Ecto neural progenitor cell (in vitro differentiated cells): ENCODE results near the gene TUBB4A.
"Not testable (repeated sequence)": the region's sequence is repeated elsewhere in the genome, so short reads cannot be mapped to it uniquely, and the experiment has no call there.

Experiments used
- DNase-seq: peaks from one replicate; pipeline ENCODE4 v3.0.0-alpha.2; 2018; ENCODE audit warnings: low spot score

The TUBB4A gene

GRCh38 chr19:6501740-6502648 lies at the start of gene TUBB4A:
Gene TUBB4A (minus strand): TSS chr19:6502309. CDS start chr19:6502212, 97 bp downstream.
- peak; percentile 60 for DNase-seq

DNA sequence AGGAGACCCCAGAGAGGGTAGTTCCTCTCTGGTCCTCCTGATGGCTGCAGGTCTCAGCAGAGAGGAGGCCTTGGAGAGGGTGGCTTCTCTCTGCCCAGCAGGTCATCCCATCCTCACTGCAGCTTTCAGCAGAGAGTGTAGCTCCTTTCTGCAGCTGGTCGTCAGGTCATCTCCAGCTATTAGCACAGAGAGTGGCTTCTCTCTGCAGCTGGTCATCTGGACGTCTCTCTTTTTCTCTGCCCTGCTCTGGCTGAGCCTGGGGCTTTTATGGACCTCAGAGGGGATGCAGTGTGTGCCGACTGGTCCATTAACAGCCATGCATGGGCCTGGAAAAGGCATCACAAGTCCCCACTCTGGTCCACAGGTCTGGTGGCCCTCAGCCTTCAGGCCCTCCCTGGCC lies 49.0 kb upstream of the TUBB4A start:
- DNase-seq = no peak

DNA sequence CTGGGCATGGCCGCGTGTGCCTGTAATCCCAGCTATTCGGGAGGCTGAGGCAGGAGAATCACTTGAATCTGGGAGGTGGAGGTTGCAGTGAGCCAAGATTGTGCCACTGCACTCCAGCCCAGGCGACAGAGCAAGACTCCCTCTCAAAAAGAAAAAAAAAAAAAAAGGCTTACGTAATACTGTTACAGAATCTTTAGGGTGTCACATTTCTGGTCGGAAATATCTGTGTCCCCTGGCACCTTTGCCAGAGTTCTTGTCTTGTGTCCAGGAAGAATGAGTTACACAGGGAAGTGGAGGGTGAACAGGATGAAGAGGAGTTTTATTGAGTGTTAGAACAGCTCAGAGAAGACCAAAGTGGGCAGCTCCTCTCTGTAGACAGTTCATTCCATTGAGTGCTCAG lies 48.6 kb upstream of the TUBB4A start:
- not testable (repeated sequence) for DNase-seq

DNA sequence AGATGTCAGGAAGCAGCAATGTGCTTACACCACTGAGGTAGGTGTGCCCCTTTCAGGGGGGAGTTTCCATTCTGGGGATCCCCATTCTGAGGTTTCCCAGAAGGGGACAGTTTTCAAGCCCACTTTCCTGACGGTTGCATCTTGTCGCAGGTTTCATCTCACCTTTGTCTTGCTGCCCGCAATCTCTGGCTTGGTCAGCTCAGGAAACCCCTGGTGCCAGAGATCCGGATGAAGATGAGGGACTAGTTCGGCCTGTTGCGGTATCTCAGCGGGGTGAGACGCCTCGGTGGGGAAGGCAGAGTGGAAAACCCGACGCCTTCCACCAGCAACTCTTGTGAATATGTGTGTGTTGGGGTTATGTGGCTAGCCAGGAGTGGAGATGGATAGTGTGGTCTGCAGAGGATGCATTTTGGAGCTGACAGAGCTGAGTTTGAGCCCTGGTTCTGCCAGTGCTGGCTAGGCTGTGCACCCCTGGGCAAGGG lies 41.8 kb upstream of the TUBB4A start:
- DNase-seq = no peak

- no peak for DNase-seq
Measured at GRCh38 chr19:6540918-6541689, 39.0 kb upstream of the TUBB4A start.

DNA sequence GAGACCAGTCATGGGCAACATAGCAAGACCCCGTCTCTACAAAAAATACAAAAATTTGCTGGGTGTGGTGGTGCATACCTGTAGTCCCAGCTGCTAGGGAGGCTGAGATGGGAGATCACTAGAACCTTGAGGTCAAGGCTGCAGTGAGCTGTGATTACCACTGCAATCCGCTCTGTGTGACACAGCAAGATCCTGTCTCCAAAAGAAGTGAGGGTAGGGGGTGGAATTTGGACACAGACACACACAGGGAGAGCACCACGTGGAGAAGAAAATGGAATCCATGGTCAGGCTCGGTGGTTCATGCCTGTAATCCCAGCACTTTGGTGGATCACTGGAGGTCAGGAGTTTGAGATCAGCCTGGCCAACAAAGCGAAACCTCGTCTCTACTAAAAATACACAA lies 37.4 kb upstream of the TUBB4A start:
- DNase-seq = no peak

GRCh38 chr19:6535558-6536137 lies 33.5 kb upstream of the TUBB4A start:
- no peak for DNase-seq

GRCh38 chr19:6534451-6535093 lies 32.5 kb upstream of the TUBB4A start:
- peak; percentile 54 for DNase-seq

DNA sequence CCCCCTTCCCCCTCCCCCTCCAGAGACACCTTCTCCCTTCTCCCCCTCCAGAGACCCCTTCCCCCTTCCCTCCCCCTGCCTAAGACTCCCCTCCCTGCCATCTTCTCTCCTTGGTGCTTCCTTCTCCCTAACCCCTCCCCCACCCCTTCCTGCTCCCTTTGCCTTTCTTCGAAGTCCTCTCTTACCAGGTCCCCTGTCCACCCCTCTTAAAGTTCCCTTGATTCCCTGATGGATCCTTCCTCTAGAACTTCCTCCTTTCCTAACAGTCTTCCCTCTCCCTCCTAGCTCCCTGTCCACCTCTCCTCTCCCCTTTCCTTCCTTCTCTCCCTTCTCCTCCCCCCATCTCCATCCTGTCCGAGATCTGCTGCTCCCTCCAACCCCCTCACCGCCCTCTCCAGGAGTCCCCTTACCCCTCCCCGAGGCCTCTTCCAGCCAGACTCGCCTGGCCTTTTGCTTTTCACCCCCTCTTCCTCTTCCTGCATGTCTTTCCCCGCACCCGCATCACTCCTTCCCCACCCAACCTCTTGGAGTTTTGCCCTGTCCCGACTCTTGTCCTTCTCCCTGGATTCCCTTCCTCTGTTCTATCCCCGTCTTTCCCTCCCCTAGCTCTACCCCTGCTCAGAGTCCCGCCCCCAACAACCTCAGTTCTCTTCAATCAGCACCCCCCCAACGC lies 31.8 kb upstream of the TUBB4A start:
- DNase-seq = no peak

- no peak for DNase-seq
Measured at GRCh38 chr19:6533000-6533328, 30.9 kb upstream of the TUBB4A start.

GRCh38 chr19:6532244-6532999 lies 30.3 kb upstream of the TUBB4A start:
- DNase-seq = peak; percentile 49

- DNase-seq = no peak
Measured at GRCh38 chr19:6531956-6532243, 29.8 kb upstream of the TUBB4A start.

DNA sequence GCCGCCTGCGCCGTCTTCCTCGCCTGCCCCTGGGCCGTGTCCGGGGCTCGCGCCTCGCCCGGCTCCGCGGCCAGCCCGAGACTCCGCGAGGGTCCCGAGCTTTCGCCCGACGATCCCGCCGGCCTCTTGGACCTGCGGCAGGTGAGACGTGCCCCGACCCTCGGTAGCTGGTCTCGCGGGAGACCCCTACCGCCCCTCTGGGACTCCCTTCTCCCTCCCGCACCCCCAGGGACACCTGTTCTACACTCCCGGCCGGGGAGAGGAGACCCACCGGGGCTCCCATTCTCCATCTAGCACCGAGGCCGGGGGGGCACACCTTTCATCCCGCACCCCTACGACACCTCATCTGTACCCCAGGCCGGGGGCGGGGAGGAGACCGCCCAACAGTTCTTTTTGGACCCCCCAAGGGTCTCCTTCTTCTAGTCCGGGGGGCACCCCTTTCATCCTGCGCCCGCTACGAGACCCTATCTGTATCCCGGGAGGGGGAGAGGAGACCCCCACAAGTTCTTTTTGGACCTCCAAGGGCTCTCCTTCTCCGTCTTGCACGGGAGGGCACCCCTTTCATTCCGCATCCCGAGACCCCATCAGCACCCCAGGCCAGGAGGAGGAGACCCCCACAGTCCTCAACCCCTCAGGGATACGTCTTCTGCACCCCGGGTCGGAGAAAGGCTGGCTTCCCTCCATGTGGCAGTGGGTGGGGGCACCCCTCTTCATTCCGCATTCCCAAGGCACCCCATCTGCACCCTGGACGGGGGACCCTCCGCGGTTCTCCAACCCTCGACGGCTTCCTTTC lies 29.2 kb upstream of the TUBB4A start:
- no peak for DNase-seq

GRCh38 chr19:6530386-6531162 lies 28.5 kb upstream of the TUBB4A start, which contains the start of gene TNFSF9:
Gene TNFSF9 (plus strand): TSS chr19:6531026. CDS start chr19:6531037, 11 bp downstream.
- peak; percentile 96 for DNase-seq

GRCh38 chr19:6529937-6530385 lies 27.9 kb upstream of the TUBB4A start:
- DNase-seq = no peak

- DNase-seq = no peak
Measured at GRCh38 chr19:6529351-6529750, 27.2 kb upstream of the TUBB4A start.

DNA sequence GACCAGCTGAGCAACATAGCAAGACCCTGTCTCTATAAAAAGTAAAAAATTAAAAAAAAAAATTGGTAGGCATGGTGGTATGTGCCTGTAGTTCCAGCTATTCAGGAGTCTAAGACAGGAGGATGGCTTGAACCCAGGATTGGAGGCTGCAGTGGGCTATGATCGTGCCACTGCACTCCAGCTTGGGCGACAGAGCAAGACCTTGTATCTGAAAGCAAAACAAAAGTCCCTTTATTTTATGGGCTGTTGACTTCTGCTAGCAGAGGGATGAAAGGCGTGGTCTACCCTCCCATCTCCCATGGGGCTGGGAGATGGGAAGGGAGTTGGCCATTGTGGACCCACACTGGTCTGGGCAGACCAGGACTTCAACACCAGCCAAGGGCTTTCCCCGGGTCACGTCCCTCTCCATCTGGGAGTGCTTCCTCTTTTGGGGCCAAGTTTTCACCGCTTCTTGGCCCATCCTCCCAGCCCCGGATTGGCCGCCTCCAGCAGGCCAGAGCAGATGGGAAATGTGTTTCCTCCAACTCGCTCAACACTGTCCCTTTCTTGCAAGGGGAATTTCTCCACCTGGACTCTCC lies 26.5 kb upstream of the TUBB4A start:
- DNase-seq = no peak

GRCh38 chr19:6527893-6528543 lies 25.9 kb upstream of the TUBB4A start:
- DNase-seq = no peak
